ENCODE measurements around the gene CNTN4. TPM values are rescaled to one million over a fixed set of nuclear protein-coding genes. Genes with fewer than 3 reads are reported as not detected.

The CNTN4 gene
- total and polyA plus RNA-seq, 2 of the 8 experiments (the other 6 are each of a cell fraction or from before 2014, with no cell fraction given), result 0.41 to 2.2 TPM

DNA sequence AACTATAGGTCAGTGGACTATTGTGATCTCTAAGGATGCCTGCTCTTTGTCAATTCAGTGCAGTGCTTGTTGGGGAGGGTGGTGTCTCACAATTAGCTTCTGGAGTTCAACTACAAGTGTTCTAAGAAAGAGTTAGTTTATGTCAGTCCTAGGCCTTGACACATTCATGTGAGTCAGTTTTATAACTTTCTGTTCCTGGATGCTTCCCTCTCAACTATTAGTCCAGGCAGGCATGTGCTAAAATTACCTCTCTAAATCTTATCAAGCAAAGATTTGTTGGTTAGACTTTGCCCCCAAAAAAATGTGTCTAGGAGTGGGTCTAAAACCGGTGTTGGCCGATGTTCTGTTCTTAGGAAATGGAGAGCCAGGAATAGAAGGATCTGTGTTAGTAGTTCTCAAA, 633.2 kb downstream of the CNTN4 start:
- ChIA-PET CTCF (ENCODE audit: partially characterized antibody) (no interaction called here), POLR2A (ENCODE audit: partially characterized antibody) (no interaction called here)
- Histone ChIP-seq H3K79me2 (ENCODE audit: control insufficient read depth in 1 of 2, insufficient read depth in 2 of 2, low read length in 2 of 2) (no peaks in the 10 kb centered on the region), H4K91ac (replicated peaks; ENCODE audit: insufficient read length, low read length) (no peak overlapping the region), H3K9me3 (ENCODE audit: insufficient read depth in 2 of 2, low read depth in 1 of 2, low read length in 1 of 2) (no peaks in the 10 kb centered on the region), H3K23me2 (ENCODE audit: low read depth, low read length) (no peaks in the 10 kb centered on the region), H4K20me1 (replicated peaks in 1 of 2; ENCODE audit: control insufficient read depth in 1 of 2, insufficient read depth in 2 of 2, low read length in 2 of 2) (no peaks in the 10 kb centered on the region), H2BK15ac (ENCODE audit: low read length) (no peak overlapping the region), H3K36me3 (ENCODE audit: control insufficient read depth in 2 of 4, insufficient read depth in 4 of 4, low read length in 3 of 4) (no peaks in the 10 kb centered on the region), H3K23ac (ENCODE audit: insufficient read length) (no peak overlapping the region), H3K4me2 (ENCODE audit: insufficient read depth in 1 of 2, low read depth in 2 of 2, low read length in 2 of 2) (no peak overlapping the region), H3K9ac (replicated peaks in 1 of 4; ENCODE audit: extremely low read depth in 1 of 4, low read depth in 3 of 4, low read length in 3 of 4) (no peak overlapping the region), H2BK120ac (replicated peaks; ENCODE audit: low read depth, low read length) (no peak overlapping the region), H3K4ac (replicated peaks; ENCODE audit: insufficient read length, low read depth, low read length) (no peak overlapping the region), H3K79me1 (ENCODE audit: low read depth, low read length) (no peaks in the 10 kb centered on the region), H2AK5ac (ENCODE audit: low read depth, low read length) (no peak overlapping the region), H3K56ac (replicated peaks; ENCODE audit: insufficient read length, low read depth, low read length) (no peak overlapping the region), H3K4me1 (replicated peaks in 1 of 4; ENCODE audit: control insufficient read depth in 3 of 4, insufficient read depth in 4 of 4, low read length in 3 of 4) (no peaks in the 10 kb centered on the region), H3K18ac (ENCODE audit: extremely low read depth, low read length) (no peak overlapping the region), H3K27ac (ENCODE audit: low read depth, low read length) (no peak overlapping the region), H2AFZ (ENCODE audit: low read length) (no peak overlapping the region), H4K8ac (ENCODE audit: extremely low read depth, insufficient read depth, low read length) (no peak overlapping the region), H2BK20ac (ENCODE audit: low read length) (no peak overlapping the region), H3K4me3 (ENCODE audit: extremely low read depth in 1 of 4, insufficient read depth in 2 of 4, low read depth in 3 of 4, low read length in 4 of 4) (no peak overlapping the region), H3K14ac (ENCODE audit: insufficient read length) (no peak overlapping the region), H2BK12ac (ENCODE audit: low read depth, low read length) (no peak overlapping the region), H4K5ac (ENCODE audit: insufficient read length, low read depth, low read length) (no peak overlapping the region), H3K27me3 (replicated peaks in 1 of 4; ENCODE audit: control insufficient read depth in 3 of 4, extremely low read depth in 1 of 4, insufficient read depth in 3 of 4, low read length in 3 of 4) (no peaks in the 10 kb centered on the region), H2BK5ac (ENCODE audit: low read depth, low read length) (no peak overlapping the region)
- no peak for DNase-seq (ENCODE audit: low read depth in 1 of 2, low spot score in 2 of 2)
- FAIRE-seq, result no peak
- WGBS, 2 experiments (ENCODE audit: extremely low coverage in 1 of 2, insufficient coverage in 1 of 2, insufficient read length in 1 of 2, insufficient replicate concordance in 2 of 2, low coverage in 1 of 2, low lambda C conversion rate in 2 of 2, missing lambda C conversion rate in 1 of 2), result 100% methylated on average over 2 of the region's 2 CpGs; no CpG with 5 or more reads in 1 of the 2 experiments
- TF ChIP-seq CEBPB (IDR thresholded peaks at IDR 0.05; ENCODE audit: low read depth, low read length) (no peak), BRCA1 (IDR thresholded peaks at IDR 0.05; ENCODE audit: low read depth, low read length) (no peak), SP2 (IDR thresholded peaks at IDR 0.05; ENCODE audit: low read length) (no peak), SIX5 (IDR thresholded peaks at IDR 0.05; ENCODE audit: low read depth, low read length) (no peak), RXRA (IDR thresholded peaks at IDR 0.05; ENCODE audit: insufficient read depth, low read depth, low read length) (no peak), EZH2 (IDR thresholded peaks at IDR 0.05; ENCODE audit: low read depth, low read length, severe bottlenecking) (no peak), RBBP5 (IDR thresholded peaks at IDR 0.05; ENCODE audit: borderline replicate concordance, low read depth, low read length) (no peak), TAF1 (IDR thresholded peaks at IDR 0.05; ENCODE audit: low read depth, low read length) (no peak), CTBP2 (IDR thresholded peaks at IDR 0.05; ENCODE audit: borderline replicate concordance, insufficient read depth, insufficient read length, low read length) (no peak)
- TF ChIP-seq, protein P1, sequence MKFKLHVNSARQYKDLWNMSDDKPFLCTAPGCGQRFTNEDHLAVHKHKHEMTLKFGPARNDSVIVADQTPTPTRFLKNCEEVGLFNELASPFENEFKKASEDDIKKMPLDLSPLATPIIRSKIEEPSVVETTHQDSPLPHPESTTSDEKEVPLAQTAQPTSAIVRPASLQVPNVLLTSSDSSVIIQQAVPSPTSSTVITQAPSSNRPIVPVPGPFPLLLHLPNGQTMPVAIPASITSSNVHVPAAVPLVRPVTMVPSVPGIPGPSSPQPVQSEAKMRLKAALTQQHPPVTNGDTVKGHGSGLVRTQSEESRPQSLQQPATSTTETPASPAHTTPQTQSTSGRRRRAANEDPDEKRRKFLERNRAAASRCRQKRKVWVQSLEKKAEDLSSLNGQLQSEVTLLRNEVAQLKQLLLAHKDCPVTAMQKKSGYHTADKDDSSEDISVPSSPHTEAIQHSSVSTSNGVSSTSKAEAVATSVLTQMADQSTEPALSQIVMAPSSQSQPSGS (IDR thresholded peaks at IDR 0.05; ENCODE audit: low read length), result no peak
